PC-3 (cell line): Measurements from ENCODE around the gene MEF2B.

ENCODE experiments used
- CTCF ChIP-seq: fragments of 300-600 bp; sonication (generic); conservative IDR thresholded peaks from 2 replicates; pipeline ENCODE4 v1.5.1; 2017; ENCODE audit warnings: antibody characterized with exemption, low read depth, mild to moderate bottlenecking, low read length
- EZH2phosphoT487 ChIP-seq: fragments of 300-600 bp; sonication (generic); IDR thresholded peaks from 2 replicates; pipeline ENCODE4 v1.6.1; 2018; ENCODE audit warnings: mild to moderate bottlenecking, antibody characterized with exemption, low read length, borderline replicate concordance

DNA sequence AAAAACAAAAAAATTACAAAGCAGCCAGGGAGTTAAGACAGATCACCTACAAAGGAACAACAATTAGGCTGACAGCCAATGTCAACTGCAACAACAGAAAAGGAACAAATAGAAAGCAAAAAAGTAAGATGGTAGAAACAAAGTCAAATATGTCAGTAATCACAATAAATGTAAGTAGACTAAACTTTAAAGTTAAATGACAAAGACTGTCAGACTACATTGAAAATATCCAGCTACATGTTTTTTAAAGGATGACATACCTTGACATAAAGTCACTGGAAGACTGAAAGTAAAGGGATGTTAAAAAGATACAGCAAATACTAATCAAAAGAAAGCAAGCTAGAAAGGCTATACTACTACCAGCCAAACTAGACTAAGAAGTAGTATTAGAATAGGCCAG is 46.7 kb downstream of the MEF2B start:
- TF ChIP-seq CTCF (no peak), EZH2phosphoT487 (no peak)
